GM18867 (cell line): Measurements from ENCODE around the gene CREM.

Source experiments
- ATAC-seq: cut with Tn5 transposase; IDR thresholded peaks from one replicate; pipeline ENCODE4 v1.9.1; 2021; ENCODE audit warnings: mild to moderate bottlenecking, moderate library complexity; ENCODE audit not compliant: unreplicated experiment

Gene CREM

DNA sequence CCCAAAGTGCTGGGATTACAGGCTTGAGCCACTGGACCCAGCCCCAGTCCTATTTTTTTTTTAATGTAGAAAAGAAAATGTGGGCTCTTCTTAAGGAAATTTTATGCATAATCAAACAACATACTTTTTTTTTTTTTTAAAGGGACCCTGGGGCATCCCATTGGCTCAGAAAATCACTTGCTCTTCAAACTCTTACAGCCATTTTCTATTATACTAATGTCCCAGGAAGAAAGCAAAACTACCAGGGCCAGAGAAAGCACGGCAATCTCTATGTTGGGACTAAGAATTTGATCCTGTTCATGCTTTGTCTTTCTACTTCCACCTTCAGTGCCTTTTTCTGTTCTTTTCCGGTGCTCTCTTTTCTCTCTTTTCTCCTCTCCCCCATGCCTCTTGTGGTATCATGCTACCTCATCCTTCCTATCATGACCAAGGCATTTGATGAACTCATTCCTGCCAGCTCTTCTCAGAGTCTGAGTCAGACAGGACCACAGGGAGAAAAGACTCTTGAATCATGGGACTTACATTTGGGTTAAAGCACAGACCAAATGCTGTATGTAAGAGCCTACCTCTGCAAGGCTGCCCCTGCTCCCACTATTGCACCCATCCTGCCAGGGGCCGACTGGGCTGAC is 133.2 kb downstream of the CREM start:
- ATAC-seq: no peak

GRCh38 chr10:35262436-35262835 is 135.8 kb downstream of the CREM start:
- ATAC-seq: no peak
